Transverse colon (tissue), 3 donors: Measurements from ENCODE around the gene BSND.
A peak's percentile ranks its signal among the peaks of the same experiment; 100 is the strongest.

Source experiments
- EP300 ChIP-seq: sonication (generic); formaldehyde crosslinking; IDR thresholded peaks from one replicate; pipeline ENCODE4 v1.6.1; 2017; ENCODE audit warnings: antibody characterized with exemption, low read depth
- POLR2A ChIP-seq: fragments of 450-650 bp; IDR thresholded peaks from one replicate; pipeline ENCODE4 v1.6.1; 2016; ENCODE audit warnings: antibody characterized with exemption, mild to moderate bottlenecking, moderate library complexity
- TF ChIP-seq, protein P1 (sequence below), 5 experiments: fragments of 200-600 bp in 3 of 5; fragments of 450-650 bp in 2 of 5; sonication (generic) in 3 of 5; IDR thresholded peaks; 1 replicate in 2 of 5; 2 replicates in 3 of 5; pipeline ENCODE4 v1.5.1; 2016 to 2017; ENCODE audit warnings: antibody characterized with exemption in 5 of 5, inconsistent platforms in 3 of 5, mild to moderate bottlenecking in 2 of 5, moderate library complexity in 1 of 5

DNA sequence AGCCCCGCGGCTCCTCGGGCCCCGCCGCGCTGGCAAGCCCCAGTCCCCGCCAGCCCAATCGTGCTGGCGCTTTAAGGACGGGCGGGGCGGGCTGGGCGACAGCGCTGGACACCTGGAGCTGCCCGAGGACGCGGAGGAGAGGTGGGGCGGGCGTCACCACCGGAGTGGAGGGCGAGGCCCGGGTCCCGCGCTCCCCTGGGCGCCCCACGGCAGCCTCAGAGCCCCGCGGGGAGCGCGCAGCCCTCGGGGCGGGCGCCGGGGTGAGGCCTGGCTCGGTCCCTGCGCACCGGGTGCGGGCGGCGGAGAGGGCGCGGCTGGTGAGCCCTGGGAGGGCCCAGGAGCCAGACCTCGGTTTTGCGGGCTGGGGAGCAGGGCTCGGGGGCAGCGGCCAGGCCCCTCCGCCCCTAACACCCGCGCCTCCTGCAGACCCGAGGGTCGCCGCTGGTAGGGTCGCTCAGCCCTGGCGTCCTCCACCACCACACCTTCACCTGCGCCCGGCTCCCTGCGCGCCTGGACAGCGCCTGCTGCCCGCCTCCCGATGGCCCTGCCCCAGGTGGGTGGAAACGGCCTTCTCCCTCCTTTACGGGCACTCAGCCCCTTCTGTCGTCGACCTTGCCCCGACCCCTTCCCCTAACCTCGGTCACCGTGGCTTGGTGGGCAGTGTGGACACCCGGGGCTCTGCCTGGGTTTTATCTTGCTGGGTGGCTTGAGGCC lies 18.0 kb upstream of the BSND start, which contains the start of gene TMEM61:
- TF ChIP-seq, protein P1, sequence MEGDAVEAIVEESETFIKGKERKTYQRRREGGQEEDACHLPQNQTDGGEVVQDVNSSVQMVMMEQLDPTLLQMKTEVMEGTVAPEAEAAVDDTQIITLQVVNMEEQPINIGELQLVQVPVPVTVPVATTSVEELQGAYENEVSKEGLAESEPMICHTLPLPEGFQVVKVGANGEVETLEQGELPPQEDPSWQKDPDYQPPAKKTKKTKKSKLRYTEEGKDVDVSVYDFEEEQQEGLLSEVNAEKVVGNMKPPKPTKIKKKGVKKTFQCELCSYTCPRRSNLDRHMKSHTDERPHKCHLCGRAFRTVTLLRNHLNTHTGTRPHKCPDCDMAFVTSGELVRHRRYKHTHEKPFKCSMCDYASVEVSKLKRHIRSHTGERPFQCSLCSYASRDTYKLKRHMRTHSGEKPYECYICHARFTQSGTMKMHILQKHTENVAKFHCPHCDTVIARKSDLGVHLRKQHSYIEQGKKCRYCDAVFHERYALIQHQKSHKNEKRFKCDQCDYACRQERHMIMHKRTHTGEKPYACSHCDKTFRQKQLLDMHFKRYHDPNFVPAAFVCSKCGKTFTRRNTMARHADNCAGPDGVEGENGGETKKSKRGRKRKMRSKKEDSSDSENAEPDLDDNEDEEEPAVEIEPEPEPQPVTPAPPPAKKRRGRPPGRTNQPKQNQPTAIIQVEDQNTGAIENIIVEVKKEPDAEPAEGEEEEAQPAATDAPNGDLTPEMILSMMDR (IDR thresholded peaks at IDR 0.05): no peak
- TF ChIP-seq POLR2A (peak; percentile 33), EP300 (no peak)
